HG03095 (cell line): ENCODE measurements around the gene MGAT4B.
A peak's percentile ranks its signal among the peaks of the same experiment; 100 is the strongest.
"Not testable (repeated sequence)": the region's sequence is repeated elsewhere in the genome, so short reads cannot be mapped to it uniquely, and the experiment has no call there.

ENCODE experiments used
- ATAC-seq: cut with Tn5 transposase; IDR thresholded peaks from one replicate; pipeline ENCODE4 v1.9.1; 2021; ENCODE audit warnings: moderate library complexity; ENCODE audit not compliant: unreplicated experiment

The MGAT4B gene

GRCh38 chr5:179806250-179807048, at the start of gene MGAT4B:
Gene MGAT4B, minus strand, starts transcription at chr5:179806866. Its CDS starts 283 bp downstream, at chr5:179806583.
- ATAC-seq = peak; percentile 55

GRCh38 chr5:179854356-179854755, 47.7 kb upstream of the MGAT4B start:
- ATAC-seq = no peak

GRCh38 chr5:179852993-179853547, 46.4 kb upstream of the MGAT4B start:
- peak; percentile 89 for ATAC-seq

- no peak for ATAC-seq
Observed at GRCh38 chr5:179841621-179842020, 35.0 kb upstream of the MGAT4B start.

- no peak for ATAC-seq
Observed at GRCh38 chr5:179840766-179841165, 34.1 kb upstream of the MGAT4B start.

GRCh38 chr5:179840321-179840720, 33.7 kb upstream of the MGAT4B start:
- ATAC-seq = no peak

GRCh38 chr5:179839328-179840256, 32.9 kb upstream of the MGAT4B start:
- no peak for ATAC-seq

GRCh38 chr5:179837076-179838011, 30.7 kb upstream of the MGAT4B start:
- ATAC-seq = no peak

- ATAC-seq = peak; percentile 47
Observed at GRCh38 chr5:179836225-179837019, 29.8 kb upstream of the MGAT4B start.

GRCh38 chr5:179834871-179835270, 28.2 kb upstream of the MGAT4B start:
- not testable (repeated sequence) for ATAC-seq

GRCh38 chr5:179834120-179834519, 27.5 kb upstream of the MGAT4B start:
- no peak for ATAC-seq

- no peak for ATAC-seq
Observed at GRCh38 chr5:179833709-179834070, 27.0 kb upstream of the MGAT4B start.

GRCh38 chr5:179833056-179833708, 26.5 kb upstream of the MGAT4B start:
- ATAC-seq = no peak

- no peak for ATAC-seq
Observed at GRCh38 chr5:179832039-179832745, 25.5 kb upstream of the MGAT4B start.

GRCh38 chr5:179830818-179831468, 24.3 kb upstream of the MGAT4B start:
- ATAC-seq = no peak

- no peak for ATAC-seq
Observed at GRCh38 chr5:179829732-179830435, 23.2 kb upstream of the MGAT4B start.

GRCh38 chr5:179828756-179829421, 22.2 kb upstream of the MGAT4B start:
- no peak for ATAC-seq
